ENCODE data around the gene FES. TPM values are rescaled to one million over a fixed set of nuclear protein-coding genes. Genes with fewer than 3 reads are reported as not detected.

Gene FES
- total and polyA plus RNA-seq, 2 of the 13 experiments (the other 11 are each of a cell fraction or from before 2014, with no cell fraction given), result 4.0 to 9.5 TPM

DNA sequence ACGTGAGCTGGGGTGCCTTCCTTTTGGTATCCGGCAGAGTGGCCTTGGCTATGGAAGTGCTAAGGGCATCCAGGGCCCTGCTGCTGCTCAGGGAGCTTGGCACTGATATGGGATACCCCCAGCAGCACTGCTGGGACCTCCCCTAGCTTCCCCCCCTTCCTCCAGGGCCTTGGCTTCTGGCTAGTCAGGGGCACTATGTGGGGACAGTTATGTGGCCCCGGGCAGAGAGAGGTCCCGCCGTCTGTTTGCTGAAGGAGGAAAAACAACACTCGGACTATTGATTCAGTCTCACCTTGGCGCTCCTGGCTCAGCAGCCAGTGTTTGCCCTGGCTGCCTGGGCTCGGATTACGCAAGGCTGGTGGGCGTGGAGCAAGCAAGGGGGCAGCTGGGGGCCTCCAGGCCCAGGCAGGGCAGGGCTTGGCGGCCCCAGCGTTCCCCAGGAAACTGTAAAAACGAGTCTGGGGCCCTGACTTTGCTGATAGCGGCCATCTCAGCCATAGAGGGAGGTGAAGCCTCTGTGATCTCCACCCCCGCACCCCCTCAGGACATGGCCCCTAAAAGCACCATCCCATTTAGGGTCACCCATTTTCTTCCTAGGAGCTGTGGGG, 10.2 kb upstream of the FES start (continued):
- TF ChIP-seq ZBTB3 (CRISPR knock-in tag; IDR thresholded peaks at IDR 0.05; ENCODE audit: borderline replicate concordance, low read depth) (peak; percentile 92; the same call in 1 of the 2 replicates), IRF2 (CRISPR knock-in tag; IDR thresholded peaks at IDR 0.05) (peak; percentile 96), MIXL1 (CRISPR knock-in tag; IDR thresholded peaks at IDR 0.05) (peak; percentile 63), CHD4 (IDR thresholded peaks at IDR 0.05; ENCODE audit: borderline replicate concordance, low read length) (no peak), ZNF496 (CRISPR knock-in tag; IDR thresholded peaks at IDR 0.05; ENCODE audit: insufficient replicate concordance) (no peak)
- TF ChIP-seq, protein P1, sequence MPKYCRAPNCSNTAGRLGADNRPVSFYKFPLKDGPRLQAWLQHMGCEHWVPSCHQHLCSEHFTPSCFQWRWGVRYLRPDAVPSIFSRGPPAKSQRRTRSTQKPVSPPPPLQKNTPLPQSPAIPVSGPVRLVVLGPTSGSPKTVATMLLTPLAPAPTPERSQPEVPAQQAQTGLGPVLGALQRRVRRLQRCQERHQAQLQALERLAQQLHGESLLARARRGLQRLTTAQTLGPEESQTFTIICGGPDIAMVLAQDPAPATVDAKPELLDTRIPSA (CRISPR knock-in tag; IDR thresholded peaks at IDR 0.05; ENCODE audit: borderline replicate concordance), result no peak
- TF ChIP-seq, protein P2, sequence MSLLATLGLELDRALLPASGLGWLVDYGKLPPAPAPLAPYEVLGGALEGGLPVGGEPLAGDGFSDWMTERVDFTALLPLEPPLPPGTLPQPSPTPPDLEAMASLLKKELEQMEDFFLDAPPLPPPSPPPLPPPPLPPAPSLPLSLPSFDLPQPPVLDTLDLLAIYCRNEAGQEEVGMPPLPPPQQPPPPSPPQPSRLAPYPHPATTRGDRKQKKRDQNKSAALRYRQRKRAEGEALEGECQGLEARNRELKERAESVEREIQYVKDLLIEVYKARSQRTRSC (CRISPR knock-in tag; IDR thresholded peaks at IDR 0.05; ENCODE audit: low read depth), result peak; percentile 80; the same call in 1 of the 2 replicates
- TF ChIP-seq, protein P3, sequence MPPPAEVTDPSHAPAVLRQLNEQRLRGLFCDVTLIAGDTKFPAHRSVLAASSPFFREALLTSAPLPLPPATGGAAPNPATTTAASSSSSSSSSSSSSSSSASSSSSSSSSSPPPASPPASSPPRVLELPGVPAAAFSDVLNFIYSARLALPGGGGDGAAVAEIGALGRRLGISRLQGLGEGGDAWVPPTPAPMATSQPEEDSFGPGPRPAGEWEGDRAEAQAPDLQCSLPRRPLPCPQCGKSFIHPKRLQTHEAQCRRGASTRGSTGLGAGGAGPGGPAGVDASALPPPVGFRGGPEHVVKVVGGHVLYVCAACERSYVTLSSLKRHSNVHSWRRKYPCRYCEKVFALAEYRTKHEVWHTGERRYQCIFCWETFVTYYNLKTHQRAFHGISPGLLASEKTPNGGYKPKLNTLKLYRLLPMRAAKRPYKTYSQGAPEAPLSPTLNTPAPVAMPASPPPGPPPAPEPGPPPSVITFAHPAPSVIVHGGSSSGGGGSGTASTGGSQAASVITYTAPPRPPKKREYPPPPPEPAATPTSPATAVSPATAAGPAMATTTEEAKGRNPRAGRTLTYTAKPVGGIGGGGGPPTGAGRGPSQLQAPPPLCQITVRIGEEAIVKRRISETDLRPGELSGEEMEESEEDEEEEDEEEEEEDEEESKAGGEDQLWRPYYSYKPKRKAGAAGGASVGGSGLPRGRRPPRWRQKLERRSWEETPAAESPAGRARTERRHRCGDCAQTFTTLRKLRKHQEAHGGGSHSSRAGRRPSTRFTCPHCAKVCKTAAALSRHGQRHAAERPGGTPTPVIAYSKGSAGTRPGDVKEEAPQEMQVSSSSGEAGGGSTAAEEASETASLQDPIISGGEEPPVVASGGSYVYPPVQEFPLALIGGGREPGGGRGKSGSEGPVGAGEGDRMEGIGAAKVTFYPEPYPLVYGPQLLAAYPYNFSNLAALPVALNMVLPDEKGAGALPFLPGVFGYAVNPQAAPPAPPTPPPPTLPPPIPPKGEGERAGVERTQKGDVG (CRISPR knock-in tag; IDR thresholded peaks at IDR 0.05; ENCODE audit: borderline replicate concordance), result peak; percentile 95; the same call in 1 of the 2 replicates
- TF ChIP-seq, protein P4, sequence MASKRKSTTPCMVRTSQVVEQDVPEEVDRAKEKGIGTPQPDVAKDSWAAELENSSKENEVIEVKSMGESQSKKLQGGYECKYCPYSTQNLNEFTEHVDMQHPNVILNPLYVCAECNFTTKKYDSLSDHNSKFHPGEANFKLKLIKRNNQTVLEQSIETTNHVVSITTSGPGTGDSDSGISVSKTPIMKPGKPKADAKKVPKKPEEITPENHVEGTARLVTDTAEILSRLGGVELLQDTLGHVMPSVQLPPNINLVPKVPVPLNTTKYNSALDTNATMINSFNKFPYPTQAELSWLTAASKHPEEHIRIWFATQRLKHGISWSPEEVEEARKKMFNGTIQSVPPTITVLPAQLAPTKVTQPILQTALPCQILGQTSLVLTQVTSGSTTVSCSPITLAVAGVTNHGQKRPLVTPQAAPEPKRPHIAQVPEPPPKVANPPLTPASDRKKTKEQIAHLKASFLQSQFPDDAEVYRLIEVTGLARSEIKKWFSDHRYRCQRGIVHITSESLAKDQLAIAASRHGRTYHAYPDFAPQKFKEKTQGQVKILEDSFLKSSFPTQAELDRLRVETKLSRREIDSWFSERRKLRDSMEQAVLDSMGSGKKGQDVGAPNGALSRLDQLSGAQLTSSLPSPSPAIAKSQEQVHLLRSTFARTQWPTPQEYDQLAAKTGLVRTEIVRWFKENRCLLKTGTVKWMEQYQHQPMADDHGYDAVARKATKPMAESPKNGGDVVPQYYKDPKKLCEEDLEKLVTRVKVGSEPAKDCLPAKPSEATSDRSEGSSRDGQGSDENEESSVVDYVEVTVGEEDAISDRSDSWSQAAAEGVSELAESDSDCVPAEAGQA (IDR thresholded peaks at IDR 0.05; ENCODE audit: low read depth), result peak; percentile 57; the same call in 1 of the 2 replicates
- TF ChIP-seq, protein P4 (CRISPR knock-in tag; IDR thresholded peaks at IDR 0.05; ENCODE audit: borderline replicate concordance), result no peak
- TF ChIP-seq, protein P5, sequence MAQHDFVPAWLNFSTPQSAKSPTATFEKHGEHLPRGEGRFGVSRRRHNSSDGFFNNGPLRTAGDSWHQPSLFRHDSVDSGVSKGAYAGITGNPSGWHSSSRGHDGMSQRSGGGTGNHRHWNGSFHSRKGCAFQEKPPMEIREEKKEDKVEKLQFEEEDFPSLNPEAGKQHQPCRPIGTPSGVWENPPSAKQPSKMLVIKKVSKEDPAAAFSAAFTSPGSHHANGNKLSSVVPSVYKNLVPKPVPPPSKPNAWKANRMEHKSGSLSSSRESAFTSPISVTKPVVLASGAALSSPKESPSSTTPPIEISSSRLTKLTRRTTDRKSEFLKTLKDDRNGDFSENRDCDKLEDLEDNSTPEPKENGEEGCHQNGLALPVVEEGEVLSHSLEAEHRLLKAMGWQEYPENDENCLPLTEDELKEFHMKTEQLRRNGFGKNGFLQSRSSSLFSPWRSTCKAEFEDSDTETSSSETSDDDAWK (CRISPR knock-in tag; IDR thresholded peaks at IDR 0.05), result no peak
- TF ChIP-seq, protein P6, sequence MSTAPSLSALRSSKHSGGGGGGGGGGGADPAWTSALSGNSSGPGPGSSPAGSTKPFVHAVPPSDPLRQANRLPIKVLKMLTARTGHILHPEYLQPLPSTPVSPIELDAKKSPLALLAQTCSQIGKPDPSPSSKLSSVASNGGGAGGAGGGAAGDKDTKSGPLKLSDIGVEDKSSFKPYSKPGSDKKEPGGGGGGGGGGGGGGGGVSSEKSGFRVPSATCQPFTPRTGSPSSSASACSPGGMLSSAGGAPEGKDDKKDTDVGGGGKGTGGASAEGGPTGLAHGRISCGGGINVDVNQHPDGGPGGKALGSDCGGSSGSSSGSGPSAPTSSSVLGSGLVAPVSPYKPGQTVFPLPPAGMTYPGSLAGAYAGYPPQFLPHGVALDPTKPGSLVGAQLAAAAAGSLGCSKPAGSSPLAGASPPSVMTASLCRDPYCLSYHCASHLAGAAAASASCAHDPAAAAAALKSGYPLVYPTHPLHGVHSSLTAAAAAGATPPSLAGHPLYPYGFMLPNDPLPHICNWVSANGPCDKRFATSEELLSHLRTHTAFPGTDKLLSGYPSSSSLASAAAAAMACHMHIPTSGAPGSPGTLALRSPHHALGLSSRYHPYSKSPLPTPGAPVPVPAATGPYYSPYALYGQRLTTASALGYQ (CRISPR knock-in tag; IDR thresholded peaks at IDR 0.05), result peak; percentile 99

Data from HepG2 (cell line).